Epithelial cell of proximal tubule (primary cell): Measurements from ENCODE around the gene COL24A1. TPM values are rescaled to one million over a fixed set of nuclear protein-coding genes. Genes with fewer than 3 reads are reported as not detected.

Source experiments
- DNase-seq: peaks from one replicate; pipeline ENCODE4 v3.0.0-alpha.2; 2011; ENCODE audit warnings: low read depth
- H3K4me3 ChIP-seq: 2 replicates; pipeline ENCODE4 v1.5.1; 2011; ENCODE audit warnings: low read depth, mild to moderate bottlenecking, low read length
- CTCF ChIP-seq: conservative IDR thresholded peaks from 2 replicates; pipeline ENCODE4 v1.5.1; 2012; ENCODE audit warnings: low read depth, mild to moderate bottlenecking, low read length
- total RNA-seq: library from RNA; depleted of rRNA; stranded (reverse); fragments of >200 nt; gene quantifications from 2 replicates; pipeline ENCODE4 v1.2.3, GENCODE V29; 2015

COL24A1 gene
- total RNA-seq, 1 donor from 2014 or later: 0.06 TPM

DNA sequence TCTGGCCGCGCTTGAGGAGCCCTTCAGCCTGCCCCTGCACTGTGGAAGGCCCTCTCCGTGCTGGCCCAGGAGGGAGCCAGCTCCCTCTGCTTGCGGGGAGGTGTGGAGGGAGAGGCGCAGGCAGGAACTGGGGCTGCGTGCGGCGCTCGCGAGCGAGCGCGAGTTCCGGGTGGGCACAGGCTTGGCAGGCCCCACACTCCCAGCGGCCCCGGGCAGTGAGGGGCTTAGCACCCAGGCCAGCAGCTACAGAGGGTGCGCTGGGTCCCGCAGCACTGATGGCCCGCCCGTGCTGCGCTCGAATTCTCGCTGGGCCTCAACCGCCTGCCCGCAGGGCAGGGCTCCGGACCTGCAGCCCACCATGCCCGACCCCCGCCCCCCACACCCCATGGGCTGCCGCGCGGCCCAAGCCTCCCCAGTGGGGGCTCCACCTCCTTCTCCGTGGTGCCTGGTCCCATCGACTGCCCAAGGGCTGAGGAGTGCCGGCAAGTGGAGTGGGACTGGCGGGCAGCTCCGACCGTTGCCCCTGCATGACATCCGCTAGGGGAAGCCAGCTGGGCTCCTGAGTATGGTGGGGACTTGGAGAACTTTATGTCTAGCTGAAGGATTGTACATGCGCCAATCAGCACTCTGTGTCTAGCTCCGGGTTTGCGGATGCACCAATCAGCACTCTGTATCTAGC, 46.0 kb downstream of the COL24A1 start:
- no peak for DNase-seq
- TF ChIP-seq CTCF: no peak
- no peak overlapping the region for H3K4me3 ChIP-seq

DNA sequence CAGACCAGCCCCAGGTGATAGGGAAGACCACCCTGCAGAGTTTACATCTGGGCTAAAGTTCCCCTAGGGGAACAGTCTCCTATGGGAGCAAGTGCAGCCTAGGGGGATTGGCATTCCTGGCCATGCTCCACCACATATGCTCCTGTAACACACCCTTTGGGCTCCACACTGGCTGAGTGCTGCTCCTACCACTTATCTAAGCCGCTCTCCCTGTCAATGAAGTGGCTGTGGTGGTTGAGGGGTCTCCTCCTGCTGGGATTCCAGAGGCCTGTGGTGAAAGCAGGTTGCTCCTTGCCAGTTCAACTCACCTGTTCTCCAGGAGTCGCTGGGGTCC, 51.1 kb downstream of the COL24A1 start:
- no peak for DNase-seq
- no peak overlapping the region for H3K4me3 ChIP-seq
- TF ChIP-seq CTCF: no peak

GRCh38 chr1:86104606-86105532, 51.7 kb downstream of the COL24A1 start:
- DNase-seq: no peak
- TF ChIP-seq CTCF: no peak
- H3K4me3 ChIP-seq: no peak overlapping the region

- DNase-seq: no peak
- no peak for TF ChIP-seq CTCF
- no peak overlapping the region for H3K4me3 ChIP-seq
Measured at GRCh38 chr1:86101616-86102015, 55.0 kb downstream of the COL24A1 start.

- TF ChIP-seq CTCF: no peak
- no peak overlapping the region for H3K4me3 ChIP-seq
- DNase-seq: no peak
Measured at GRCh38 chr1:86100401-86100800, 56.2 kb downstream of the COL24A1 start.

DNA sequence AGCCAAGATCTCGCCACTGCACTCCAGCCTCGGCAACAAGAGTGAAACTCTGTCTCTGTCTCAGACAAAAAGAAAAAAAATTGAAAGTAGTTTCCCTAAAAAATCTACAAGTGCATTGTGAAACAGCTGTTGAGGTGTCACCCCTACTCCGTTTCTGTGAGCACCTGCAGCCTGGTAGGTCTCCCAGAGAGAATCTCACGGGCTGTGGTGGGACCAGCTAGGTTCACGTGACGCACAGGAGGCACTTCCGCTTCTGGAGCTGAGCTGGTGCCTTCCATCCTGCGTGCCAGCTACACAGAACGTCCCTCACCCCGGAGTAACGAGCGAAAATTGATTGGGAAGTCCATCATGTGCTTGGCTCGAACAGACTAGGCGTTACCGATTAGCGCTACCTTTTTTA, 66.8 kb downstream of the COL24A1 start:
- H3K4me3 ChIP-seq: no peak overlapping the region
- no peak for TF ChIP-seq CTCF
- no peak for DNase-seq
